Measurements from ENCODE around the gene TP53INP2.

- no peak for TF ChIP-seq EP300 (IDR thresholded peaks at IDR 0.05; ENCODE audit: borderline replicate concordance)
- TF ChIP-seq YY1 (IDR thresholded peaks at IDR 0.05; ENCODE audit: low read depth), result no peak
- TF ChIP-seq TCF12 (IDR thresholded peaks at IDR 0.05; ENCODE audit: low read depth), result no peak
- TF ChIP-seq EGR1 (IDR thresholded peaks at IDR 0.05), result no peak
- TF ChIP-seq ZBTB7A (IDR thresholded peaks at IDR 0.05; ENCODE audit: low read depth), result no peak
- TF ChIP-seq, protein P1, sequence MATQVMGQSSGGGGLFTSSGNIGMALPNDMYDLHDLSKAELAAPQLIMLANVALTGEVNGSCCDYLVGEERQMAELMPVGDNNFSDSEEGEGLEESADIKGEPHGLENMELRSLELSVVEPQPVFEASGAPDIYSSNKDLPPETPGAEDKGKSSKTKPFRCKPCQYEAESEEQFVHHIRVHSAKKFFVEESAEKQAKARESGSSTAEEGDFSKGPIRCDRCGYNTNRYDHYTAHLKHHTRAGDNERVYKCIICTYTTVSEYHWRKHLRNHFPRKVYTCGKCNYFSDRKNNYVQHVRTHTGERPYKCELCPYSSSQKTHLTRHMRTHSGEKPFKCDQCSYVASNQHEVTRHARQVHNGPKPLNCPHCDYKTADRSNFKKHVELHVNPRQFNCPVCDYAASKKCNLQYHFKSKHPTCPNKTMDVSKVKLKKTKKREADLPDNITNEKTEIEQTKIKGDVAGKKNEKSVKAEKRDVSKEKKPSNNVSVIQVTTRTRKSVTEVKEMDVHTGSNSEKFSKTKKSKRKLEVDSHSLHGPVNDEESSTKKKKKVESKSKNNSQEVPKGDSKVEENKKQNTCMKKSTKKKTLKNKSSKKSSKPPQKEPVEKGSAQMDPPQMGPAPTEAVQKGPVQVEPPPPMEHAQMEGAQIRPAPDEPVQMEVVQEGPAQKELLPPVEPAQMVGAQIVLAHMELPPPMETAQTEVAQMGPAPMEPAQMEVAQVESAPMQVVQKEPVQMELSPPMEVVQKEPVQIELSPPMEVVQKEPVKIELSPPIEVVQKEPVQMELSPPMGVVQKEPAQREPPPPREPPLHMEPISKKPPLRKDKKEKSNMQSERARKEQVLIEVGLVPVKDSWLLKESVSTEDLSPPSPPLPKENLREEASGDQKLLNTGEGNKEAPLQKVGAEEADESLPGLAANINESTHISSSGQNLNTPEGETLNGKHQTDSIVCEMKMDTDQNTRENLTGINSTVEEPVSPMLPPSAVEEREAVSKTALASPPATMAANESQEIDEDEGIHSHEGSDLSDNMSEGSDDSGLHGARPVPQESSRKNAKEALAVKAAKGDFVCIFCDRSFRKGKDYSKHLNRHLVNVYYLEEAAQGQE (IDR thresholded peaks at IDR 0.05; ENCODE audit: low read depth), result no peak
- TF ChIP-seq CEBPB (IDR thresholded peaks at IDR 0.05), result no peak
- TF ChIP-seq, protein P2, sequence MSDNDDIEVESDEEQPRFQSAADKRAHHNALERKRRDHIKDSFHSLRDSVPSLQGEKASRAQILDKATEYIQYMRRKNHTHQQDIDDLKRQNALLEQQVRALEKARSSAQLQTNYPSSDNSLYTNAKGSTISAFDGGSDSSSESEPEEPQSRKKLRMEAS (IDR thresholded peaks at IDR 0.05), result no peak
- no peak for TF ChIP-seq TAF1 (IDR thresholded peaks at IDR 0.05; ENCODE audit: low read depth)
- no peak for TF ChIP-seq FOXM1 (IDR thresholded peaks at IDR 0.05; ENCODE audit: borderline replicate concordance, low read depth)
- TF ChIP-seq NFIC (IDR thresholded peaks at IDR 0.05), result no peak
- no peak for TF ChIP-seq TEAD4 (IDR thresholded peaks at IDR 0.05)
Measured at GRCh38 chr20:34746674-34747073, 42.5 kb downstream of the TP53INP2 start.

Measured in Ishikawa (cell line).